ENCODE measurements around the gene RFTN2. TPM values are rescaled to one million over a fixed set of nuclear protein-coding genes. Genes with fewer than 3 reads are reported as not detected.
A peak's percentile ranks its signal among the peaks of the same experiment; 100 is the strongest.

RFTN2 gene
- total and polyA plus RNA-seq, 2 experiments from 2014 or later: 0.42 to 2.1 TPM

GRCh38 chr2:197677056-197677455 lies 1.7 kb upstream of the RFTN2 start:
- ATAC-seq (no peak), DNase-seq (ENCODE audit: low spot score) (no peak)
- Histone ChIP-seq H2AFZ (no peak overlapping the region), H3K27me3 (ENCODE audit: insufficient read depth) (no peaks in the 10 kb centered on the region), H3K79me2 (replicated peaks; ENCODE audit: insufficient read depth) (no peaks in the 10 kb centered on the region), H3K4me3 (no peak overlapping the region), H3K9me2 (ENCODE audit: insufficient read depth) (no peaks in the 10 kb centered on the region), H3F3A (replicated peaks; ENCODE audit: low read depth) (no peaks in the 10 kb centered on the region), H3K36me3 (ENCODE audit: insufficient read depth) (no peaks in the 10 kb centered on the region), H3K4me1 (ENCODE audit: insufficient read depth) (peaks cover 37% of the 10 kb centered on the region), H4K20me1 (replicated peaks; ENCODE audit: insufficient read depth) (no peaks in the 10 kb centered on the region), H3K4me2 (no peak overlapping the region), H3K27ac (ENCODE audit: low read depth) (no peak overlapping the region)
- no peak for TF ChIP-seq POLR2AphosphoS5 (IDR thresholded peaks at IDR 0.05; ENCODE audit: low read depth)
- no peak overlapping the region for H3K4me3 Mint-ChIP-seq
- H3K27me3 Mint-ChIP-seq (ENCODE audit: insufficient read depth, low read depth, poor library complexity): no peaks in the 10 kb centered on the region
- no peaks in the 10 kb centered on the region for H3K36me3 Mint-ChIP-seq (ENCODE audit: low read depth)
- peaks cover 26% of the 10 kb centered on the region; the same call in 2 of the 3 replicates for H3K4me1 Mint-ChIP-seq
- H3K27ac Mint-ChIP-seq: 0 out of 2 replicates have a peak overlapping the region, but pooled peaks have one; percentile 7
- no peaks in the 10 kb centered on the region for H3K9me3 Mint-ChIP-seq

- H3K27ac ChIP-seq (ENCODE audit: low read depth): no peak overlapping the region
- H3K27ac Mint-ChIP-seq: peak overlapping the region; percentile 78
- peak overlapping the region; percentile 43 for H3K4me3 ChIP-seq
- no peaks in the 10 kb centered on the region for H3K9me3 Mint-ChIP-seq
- H3K4me1 ChIP-seq (ENCODE audit: insufficient read depth): peaks cover 37% of the 10 kb centered on the region
- H3K4me3 Mint-ChIP-seq: peak overlapping the region; percentile 61
- H3K79me2 ChIP-seq (replicated peaks; ENCODE audit: insufficient read depth): no peaks in the 10 kb centered on the region
- H3F3A ChIP-seq (replicated peaks; ENCODE audit: low read depth): no peaks in the 10 kb centered on the region
- H3K4me1 Mint-ChIP-seq: peaks cover 26% of the 10 kb centered on the region; the same call in 2 of the 3 replicates
- no peaks in the 10 kb centered on the region for H4K20me1 ChIP-seq (replicated peaks; ENCODE audit: insufficient read depth)
- peak; percentile 84 for ATAC-seq
- no peaks in the 10 kb centered on the region for H3K27me3 ChIP-seq (ENCODE audit: insufficient read depth)
- no peaks in the 10 kb centered on the region for H3K27me3 Mint-ChIP-seq (ENCODE audit: insufficient read depth, low read depth, poor library complexity)
- no peaks in the 10 kb centered on the region for H3K36me3 ChIP-seq (ENCODE audit: insufficient read depth)
- H3K4me2 ChIP-seq: peak overlapping the region; percentile 67
- no peaks in the 10 kb centered on the region for H3K36me3 Mint-ChIP-seq (ENCODE audit: low read depth)
- DNase-seq (ENCODE audit: low spot score): peak; percentile 60
- no peaks in the 10 kb centered on the region for H3K9me2 ChIP-seq (ENCODE audit: insufficient read depth)
- peak overlapping the region; percentile 14; the same call in 1 of the 2 replicates for H2AFZ ChIP-seq
- TF ChIP-seq ETS1 (IDR thresholded peaks at IDR 0.05) (no peak), STAT1 (IDR thresholded peaks at IDR 0.05; ENCODE audit: unreplicated experiment) (no peak), ZNF331 (CRISPR knock-in tag; IDR thresholded peaks at IDR 0.05; ENCODE audit: low read depth) (no peak), CREB1 (CRISPR knock-in tag; IDR thresholded peaks at IDR 0.05; ENCODE audit: low read depth) (no peak), ZNF114 (CRISPR knock-in tag; IDR thresholded peaks at IDR 0.05) (no peak), EZH2 (IDR thresholded peaks at IDR 0.05; ENCODE audit: low read depth, unreplicated experiment) (no peak), JUNB (IDR thresholded peaks at IDR 0.05; ENCODE audit: unreplicated experiment) (no peak), REST (IDR thresholded peaks at IDR 0.05; ENCODE audit: unreplicated experiment) (no peak), CTCF (conservative IDR thresholded peaks at IDR 0.05; ENCODE audit: low read depth in 2 of 2) (no peak), EZH2phosphoT487 (IDR thresholded peaks at IDR 0.05; ENCODE audit: unreplicated experiment) (no peak)
These were observed 363 bp upstream of the RFTN2 start for GRCh38 chr2:197675711-197676188.

Measured in GM23338 (cell line).